ENCODE measurements around the gene EME2.

DNA sequence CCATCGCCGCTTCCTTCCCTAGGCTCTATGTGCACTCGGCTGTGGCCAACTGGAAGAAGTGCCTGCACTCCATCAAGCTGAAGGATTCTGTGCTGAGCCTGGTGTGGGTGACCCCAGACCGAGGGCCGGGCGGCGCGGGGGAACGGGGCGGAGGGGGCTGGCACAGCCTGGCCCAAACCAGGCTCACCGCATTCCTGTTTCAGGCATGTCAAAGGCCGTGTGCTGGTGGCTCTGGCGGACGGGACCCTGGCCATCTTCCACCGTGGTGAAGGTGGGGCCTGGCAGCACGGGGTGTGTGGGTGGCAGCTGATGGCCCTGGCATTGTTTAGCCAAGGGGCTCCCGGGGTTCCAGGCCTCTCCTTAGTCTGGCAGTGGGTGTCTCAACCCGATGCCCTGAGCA, 5.9 kb upstream of the EME2 start:
- TF ChIP-seq, protein P1, sequence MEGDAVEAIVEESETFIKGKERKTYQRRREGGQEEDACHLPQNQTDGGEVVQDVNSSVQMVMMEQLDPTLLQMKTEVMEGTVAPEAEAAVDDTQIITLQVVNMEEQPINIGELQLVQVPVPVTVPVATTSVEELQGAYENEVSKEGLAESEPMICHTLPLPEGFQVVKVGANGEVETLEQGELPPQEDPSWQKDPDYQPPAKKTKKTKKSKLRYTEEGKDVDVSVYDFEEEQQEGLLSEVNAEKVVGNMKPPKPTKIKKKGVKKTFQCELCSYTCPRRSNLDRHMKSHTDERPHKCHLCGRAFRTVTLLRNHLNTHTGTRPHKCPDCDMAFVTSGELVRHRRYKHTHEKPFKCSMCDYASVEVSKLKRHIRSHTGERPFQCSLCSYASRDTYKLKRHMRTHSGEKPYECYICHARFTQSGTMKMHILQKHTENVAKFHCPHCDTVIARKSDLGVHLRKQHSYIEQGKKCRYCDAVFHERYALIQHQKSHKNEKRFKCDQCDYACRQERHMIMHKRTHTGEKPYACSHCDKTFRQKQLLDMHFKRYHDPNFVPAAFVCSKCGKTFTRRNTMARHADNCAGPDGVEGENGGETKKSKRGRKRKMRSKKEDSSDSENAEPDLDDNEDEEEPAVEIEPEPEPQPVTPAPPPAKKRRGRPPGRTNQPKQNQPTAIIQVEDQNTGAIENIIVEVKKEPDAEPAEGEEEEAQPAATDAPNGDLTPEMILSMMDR (IDR thresholded peaks at IDR 0.05), result no peak
- no peak for TF ChIP-seq EZH2 (IDR thresholded peaks at IDR 0.05; ENCODE audit: borderline replicate concordance, insufficient read depth, low read depth, low read length, poor library complexity, severe bottlenecking)

Measured in B cell (primary cell).